ENCODE data around the gene STAG1.

STAG1 gene

DNA sequence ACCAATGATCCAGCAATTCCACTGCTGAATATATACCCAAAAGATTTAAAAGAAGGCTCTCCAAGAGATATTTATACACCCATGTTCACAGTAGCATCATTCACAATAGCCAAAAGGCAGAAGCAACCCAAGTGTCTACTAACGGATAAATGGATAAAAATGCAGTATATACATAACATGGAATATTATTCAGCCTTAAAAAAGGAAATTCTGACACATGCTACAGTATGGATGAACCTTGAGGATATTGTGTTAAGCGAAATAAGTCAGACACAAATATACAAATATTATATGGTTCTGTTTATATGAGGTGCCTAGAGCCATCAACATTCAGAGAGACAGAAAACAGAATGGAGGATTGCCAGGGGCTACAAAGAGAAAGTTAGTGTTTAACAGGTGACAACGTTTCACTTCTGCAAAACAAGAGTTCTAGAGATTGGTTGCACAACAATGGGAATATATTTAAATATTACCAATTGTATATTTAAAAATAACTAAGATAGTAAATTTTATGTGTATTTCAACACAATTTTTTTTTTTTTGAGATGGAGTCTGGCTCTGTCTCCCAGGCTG lies 69.4 kb downstream of the STAG1 start:
- Histone ChIP-seq H3K36me3 (ENCODE audit: low read length) (no peaks in the 10 kb centered on the region), H3K9me3 (ENCODE audit: insufficient read depth, low read length) (no peaks in the 10 kb centered on the region), H2AFZ (ENCODE audit: low read depth, low read length, severe bottlenecking) (no peak overlapping the region), H4K20me1 (ENCODE audit: low read depth, low read length) (no peaks in the 10 kb centered on the region; the same call in 1 of the 2 replicates), H3K27ac (ENCODE audit: low read depth, low read length) (no peak overlapping the region), H3K4me3 (ENCODE audit: insufficient read depth, low read length, poor library complexity, severe bottlenecking) (no peak overlapping the region), H3K9ac (ENCODE audit: low read length) (no peak overlapping the region), H3K79me2 (ENCODE audit: insufficient read depth, low read length) (peaks cover 97% of the 10 kb centered on the region), H3F3A (ENCODE audit: insufficient read depth) (peaks cover 8% of the 10 kb centered on the region; the same call in 1 of the 2 replicates), H3K9me2 (replicated peaks; ENCODE audit: insufficient read depth, low read length) (no peaks in the 10 kb centered on the region), H3K27me3 (ENCODE audit: low read length) (no peaks in the 10 kb centered on the region), H3K4me2 (ENCODE audit: low read depth, low read length, poor library complexity, severe bottlenecking) (no peak overlapping the region)
- TF ChIP-seq, protein P1, sequence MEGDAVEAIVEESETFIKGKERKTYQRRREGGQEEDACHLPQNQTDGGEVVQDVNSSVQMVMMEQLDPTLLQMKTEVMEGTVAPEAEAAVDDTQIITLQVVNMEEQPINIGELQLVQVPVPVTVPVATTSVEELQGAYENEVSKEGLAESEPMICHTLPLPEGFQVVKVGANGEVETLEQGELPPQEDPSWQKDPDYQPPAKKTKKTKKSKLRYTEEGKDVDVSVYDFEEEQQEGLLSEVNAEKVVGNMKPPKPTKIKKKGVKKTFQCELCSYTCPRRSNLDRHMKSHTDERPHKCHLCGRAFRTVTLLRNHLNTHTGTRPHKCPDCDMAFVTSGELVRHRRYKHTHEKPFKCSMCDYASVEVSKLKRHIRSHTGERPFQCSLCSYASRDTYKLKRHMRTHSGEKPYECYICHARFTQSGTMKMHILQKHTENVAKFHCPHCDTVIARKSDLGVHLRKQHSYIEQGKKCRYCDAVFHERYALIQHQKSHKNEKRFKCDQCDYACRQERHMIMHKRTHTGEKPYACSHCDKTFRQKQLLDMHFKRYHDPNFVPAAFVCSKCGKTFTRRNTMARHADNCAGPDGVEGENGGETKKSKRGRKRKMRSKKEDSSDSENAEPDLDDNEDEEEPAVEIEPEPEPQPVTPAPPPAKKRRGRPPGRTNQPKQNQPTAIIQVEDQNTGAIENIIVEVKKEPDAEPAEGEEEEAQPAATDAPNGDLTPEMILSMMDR (IDR thresholded peaks at IDR 0.05; ENCODE audit: insufficient read depth, low read length, poor library complexity, severe bottlenecking): no peak

DNA sequence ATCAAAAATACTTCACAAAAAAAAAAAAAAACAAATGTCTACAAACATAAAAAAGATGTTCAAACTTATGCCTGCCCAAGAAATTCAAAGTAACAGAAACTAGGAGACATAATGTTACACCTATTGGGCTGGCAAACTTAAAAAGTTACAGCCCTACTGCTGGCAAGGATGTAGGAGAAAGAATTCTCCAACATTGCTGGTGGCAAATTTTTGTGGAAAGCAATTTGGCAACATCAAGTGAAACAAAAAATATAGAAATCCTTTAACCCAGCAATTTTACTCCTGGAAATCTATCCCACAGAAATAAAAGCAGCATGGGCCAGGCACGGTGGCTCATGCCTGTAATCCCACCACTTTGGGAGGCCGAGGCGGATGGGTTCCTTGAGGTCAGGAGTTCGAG lies 73.2 kb downstream of the STAG1 start:
- Histone ChIP-seq H3K36me3 (ENCODE audit: low read length) (no peaks in the 10 kb centered on the region), H3K9me2 (replicated peaks; ENCODE audit: insufficient read depth, low read length) (no peaks in the 10 kb centered on the region), H3K27ac (ENCODE audit: low read depth, low read length) (no peak overlapping the region), H3K9me3 (ENCODE audit: insufficient read depth, low read length) (no peaks in the 10 kb centered on the region), H3K9ac (ENCODE audit: low read length) (no peak overlapping the region), H3K4me2 (ENCODE audit: low read depth, low read length, poor library complexity, severe bottlenecking) (no peak overlapping the region), H4K20me1 (ENCODE audit: low read depth, low read length) (no peaks in the 10 kb centered on the region), H3K4me3 (ENCODE audit: insufficient read depth, low read length, poor library complexity, severe bottlenecking) (no peak overlapping the region), H3K79me2 (ENCODE audit: insufficient read depth, low read length) (peaks cover 94% of the 10 kb centered on the region), H2AFZ (ENCODE audit: low read depth, low read length, severe bottlenecking) (no peak overlapping the region), H3F3A (ENCODE audit: insufficient read depth) (peaks cover 4% of the 10 kb centered on the region; the same call in 1 of the 2 replicates), H3K27me3 (ENCODE audit: low read length) (no peaks in the 10 kb centered on the region)
- TF ChIP-seq, protein P1 (IDR thresholded peaks at IDR 0.05; ENCODE audit: insufficient read depth, low read length, poor library complexity, severe bottlenecking): no peak
- TF ChIP-seq EZH2phosphoT487 (conservative IDR thresholded peaks at IDR 0.05; ENCODE audit: low read length): no peak

- Histone ChIP-seq H4K20me1 (ENCODE audit: low read depth, low read length) (no peaks in the 10 kb centered on the region), H3K27ac (ENCODE audit: low read depth, low read length) (peak overlapping the region; percentile 66; the same call in 1 of the 2 replicates), H3K9me3 (ENCODE audit: insufficient read depth, low read length) (no peaks in the 10 kb centered on the region), H2AFZ (ENCODE audit: low read depth, low read length, severe bottlenecking) (no peak overlapping the region), H3F3A (ENCODE audit: insufficient read depth) (peaks cover 7% of the 10 kb centered on the region; the same call in 1 of the 2 replicates), H3K9me2 (replicated peaks; ENCODE audit: insufficient read depth, low read length) (no peaks in the 10 kb centered on the region), H3K79me2 (ENCODE audit: insufficient read depth, low read length) (peaks cover 92% of the 10 kb centered on the region), H3K36me3 (ENCODE audit: low read length) (no peaks in the 10 kb centered on the region), H3K4me2 (ENCODE audit: low read depth, low read length, poor library complexity, severe bottlenecking) (peak overlapping the region; percentile 45), H3K4me3 (ENCODE audit: insufficient read depth, low read length, poor library complexity, severe bottlenecking) (no peak overlapping the region), H3K27me3 (ENCODE audit: low read length) (no peaks in the 10 kb centered on the region), H3K9ac (ENCODE audit: low read length) (no peak overlapping the region)
- TF ChIP-seq EZH2phosphoT487 (conservative IDR thresholded peaks at IDR 0.05; ENCODE audit: low read length): no peak
- TF ChIP-seq, protein P1 (IDR thresholded peaks at IDR 0.05; ENCODE audit: insufficient read depth, low read length, poor library complexity, severe bottlenecking): no peak
Observed at GRCh38 chr3:136676009-136676408, 76.2 kb downstream of the STAG1 start.

Measured in SU-DHL-6 (cell line).